Measurements from ENCODE around the gene OSTC.
"Not testable (repeated sequence)": the region's sequence is repeated elsewhere in the genome, so short reads cannot be mapped to it uniquely, and the experiment has no call there.

Gene OSTC

GRCh38 chr4:108703966-108704365, 53.6 kb downstream of the OSTC start:
- Mint-ChIP-seq H3K27ac (ENCODE audit: low read depth) (no peak overlapping the region), H3K9me3 (no peaks in the 10 kb centered on the region), H3K4me3 (no peak overlapping the region), H3K4me1 (peaks cover 13% of the 10 kb centered on the region), H3K27me3 (peaks cover 40% of the 10 kb centered on the region), H3K36me3 (ENCODE audit: insufficient read depth) (no peaks in the 10 kb centered on the region)
- DNase-seq (ENCODE audit: low spot score in 2 of 2) (no peak), ATAC-seq (replicated peaks; ENCODE audit: extremely low read depth, poor library complexity, severe bottlenecking) (no peak)

- ATAC-seq (replicated peaks; ENCODE audit: extremely low read depth, poor library complexity, severe bottlenecking): no peak
- peaks cover 3% of the 10 kb centered on the region for H3K36me3 Mint-ChIP-seq (ENCODE audit: insufficient read depth)
- peaks cover 53% of the 10 kb centered on the region for H3K27me3 Mint-ChIP-seq
Measured at GRCh38 chr4:108706289-108706688, 55.9 kb downstream of the OSTC start.

GRCh38 chr4:108709234-108709633, 58.8 kb downstream of the OSTC start:
- Mint-ChIP-seq H3K27me3 (peaks cover 51% of the 10 kb centered on the region), H3K4me1 (no peaks in the 10 kb centered on the region), H3K27ac (ENCODE audit: low read depth) (no peak overlapping the region), H3K9me3 (no peaks in the 10 kb centered on the region), H3K4me3 (no peak overlapping the region), H3K36me3 (ENCODE audit: insufficient read depth) (peaks cover 3% of the 10 kb centered on the region)
- ATAC-seq (replicated peaks; ENCODE audit: extremely low read depth, poor library complexity, severe bottlenecking) (no peak), DNase-seq (ENCODE audit: low spot score in 2 of 2) (no peak)

More at GRCh38 chr4:108706289-108706688, 55.9 kb downstream of the OSTC start:
- peaks cover 13% of the 10 kb centered on the region for H3K4me1 Mint-ChIP-seq
- DNase-seq (ENCODE audit: low spot score in 2 of 2): no peak
- H3K9me3 Mint-ChIP-seq: no peaks in the 10 kb centered on the region
- no peak overlapping the region for H3K4me3 Mint-ChIP-seq
- no peak overlapping the region for H3K27ac Mint-ChIP-seq (ENCODE audit: low read depth)

GRCh38 chr4:108709722-108710121, 59.3 kb downstream of the OSTC start:
- H3K27ac Mint-ChIP-seq (ENCODE audit: low read depth): no peak overlapping the region
- H3K36me3 Mint-ChIP-seq (ENCODE audit: insufficient read depth): peaks cover 3% of the 10 kb centered on the region
- no peaks in the 10 kb centered on the region for H3K9me3 Mint-ChIP-seq
- no peaks in the 10 kb centered on the region for H3K4me1 Mint-ChIP-seq
- H3K4me3 Mint-ChIP-seq: no peak overlapping the region
- H3K27me3 Mint-ChIP-seq: peaks cover 56% of the 10 kb centered on the region
- DNase-seq (ENCODE audit: low spot score in 2 of 2) (no peak), ATAC-seq (replicated peaks; ENCODE audit: extremely low read depth, poor library complexity, severe bottlenecking) (no peak)

DNA sequence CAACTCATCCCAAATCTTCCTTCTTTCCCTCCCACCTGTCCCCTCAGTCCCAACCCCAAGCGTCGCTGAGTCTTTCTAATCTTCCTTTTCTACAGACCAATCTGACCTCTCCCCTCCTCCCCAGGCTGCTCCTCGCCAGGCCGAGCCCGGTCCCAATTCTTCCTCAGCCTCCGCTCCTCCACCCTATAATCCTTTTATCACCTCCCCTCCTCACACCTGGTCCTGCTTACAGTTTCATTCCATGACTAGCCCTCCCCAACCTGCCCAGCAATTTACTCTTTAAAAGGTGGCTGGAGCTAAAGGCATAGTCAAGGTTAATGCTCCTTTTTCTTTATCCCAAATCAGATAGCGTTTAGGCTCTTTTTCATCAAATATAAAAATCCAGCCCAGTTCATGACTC, 60.2 kb downstream of the OSTC start:
- H3K27me3 Mint-ChIP-seq: peaks cover 64% of the 10 kb centered on the region
- H3K4me1 Mint-ChIP-seq; H3K27ac Mint-ChIP-seq (ENCODE audit: low read depth); ATAC-seq (replicated peaks; ENCODE audit: extremely low read depth, poor library complexity, severe bottlenecking); H3K9me3 Mint-ChIP-seq; H3K4me3 Mint-ChIP-seq; H3K36me3 Mint-ChIP-seq (ENCODE audit: insufficient read depth); DNase-seq (ENCODE audit: low spot score in 2 of 2): not testable (repeated sequence)

- Mint-ChIP-seq H3K36me3 (ENCODE audit: insufficient read depth) (no peaks in the 10 kb centered on the region), H3K27me3 (peaks cover 58% of the 10 kb centered on the region), H3K27ac (ENCODE audit: low read depth) (no peak overlapping the region), H3K4me3 (no peak overlapping the region), H3K9me3 (no peaks in the 10 kb centered on the region), H3K4me1 (no peaks in the 10 kb centered on the region)
- ATAC-seq (replicated peaks; ENCODE audit: extremely low read depth, poor library complexity, severe bottlenecking): no peak
- DNase-seq (ENCODE audit: low spot score in 2 of 2): no peak
Measured at GRCh38 chr4:108714880-108715279, 64.5 kb downstream of the OSTC start.

GRCh38 chr4:108716340-108716739, 65.9 kb downstream of the OSTC start:
- ATAC-seq (replicated peaks; ENCODE audit: extremely low read depth, poor library complexity, severe bottlenecking) (no peak), DNase-seq (ENCODE audit: low spot score in 2 of 2) (no peak)
- H3K9me3 Mint-ChIP-seq: no peaks in the 10 kb centered on the region
- H3K4me1 Mint-ChIP-seq: no peaks in the 10 kb centered on the region
- peaks cover 45% of the 10 kb centered on the region for H3K27me3 Mint-ChIP-seq
- no peak overlapping the region for H3K4me3 Mint-ChIP-seq
- no peaks in the 10 kb centered on the region for H3K36me3 Mint-ChIP-seq (ENCODE audit: insufficient read depth)
- H3K27ac Mint-ChIP-seq (ENCODE audit: low read depth): no peak overlapping the region

DNA sequence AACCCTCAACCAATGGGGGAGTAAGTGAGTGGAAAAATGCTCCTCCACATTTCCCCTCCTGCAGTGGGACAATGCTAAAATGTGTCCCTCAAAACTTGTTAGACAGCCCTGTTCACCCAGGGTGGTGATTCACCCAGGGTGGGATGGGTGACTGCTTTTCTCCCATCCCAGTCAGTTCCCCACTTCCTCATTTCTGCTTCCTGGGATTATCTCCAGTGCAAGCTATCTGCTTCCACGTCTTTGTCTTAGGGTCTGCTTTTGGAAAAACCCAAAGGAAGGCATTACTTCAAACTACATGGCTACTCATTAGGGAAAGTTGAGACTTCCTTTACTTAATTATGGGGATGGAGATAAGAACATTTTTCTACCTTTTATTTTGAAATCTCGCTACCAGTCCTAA, 67.0 kb downstream of the OSTC start:
- H3K36me3 Mint-ChIP-seq (ENCODE audit: insufficient read depth): no peaks in the 10 kb centered on the region
- H3K27me3 Mint-ChIP-seq: peaks cover 47% of the 10 kb centered on the region
- H3K4me1 Mint-ChIP-seq: no peaks in the 10 kb centered on the region

More for the DNA sequence above, 67.0 kb downstream of the OSTC start:
- ATAC-seq (replicated peaks; ENCODE audit: extremely low read depth, poor library complexity, severe bottlenecking) (no peak), DNase-seq (ENCODE audit: low spot score in 2 of 2) (no peak)
- Mint-ChIP-seq H3K9me3 (no peaks in the 10 kb centered on the region), H3K4me3 (no peak overlapping the region), H3K27ac (ENCODE audit: low read depth) (no peak overlapping the region)
